Uterus (tissue), 2 donors: ENCODE results near the gene CDK6.

ENCODE experiments used
- CTCF ChIP-seq, 4 experiments: fragments of 200-600 bp in 2 of 4; fragments of 450-650 bp in 2 of 4; sonication (generic) in 2 of 4; IDR thresholded peaks; one replicate each; pipeline ENCODE4 v1.5.1; 2016 to 2019; ENCODE audit warnings: antibody characterized with exemption in 4 of 4, mild to moderate bottlenecking in 2 of 4, moderate library complexity in 1 of 4
- POLR2A ChIP-seq, 2 donors: fragments of 450-650 bp; IDR thresholded peaks; one replicate each; pipeline ENCODE4 v1.6.1; 2016; ENCODE audit warnings: antibody characterized with exemption in 2 of 2, mild to moderate bottlenecking in 1 of 2, moderate library complexity in 1 of 2

GRCh38 chr7:92560602-92561001, 275.8 kb downstream of the CDK6 start:
- TF ChIP-seq CTCF (IDR thresholded peaks at IDR 0.05) (no peak), POLR2A (IDR thresholded peaks at IDR 0.05) (no peak)
